GM21515 (cell line): ENCODE data around the gene CD34.
"Not testable (repeated sequence)": the region's sequence is repeated elsewhere in the genome, so short reads cannot be mapped to it uniquely, and the experiment has no call there.

Experiments
- ATAC-seq: cut with Tn5 transposase; IDR thresholded peaks from one replicate; pipeline ENCODE4 v1.9.1; 2021; ENCODE audit not compliant: unreplicated experiment

The CD34 gene

GRCh38 chr1:207877914-207878313, 33.0 kb downstream of the CD34 start:
- not testable (repeated sequence) for ATAC-seq

DNA sequence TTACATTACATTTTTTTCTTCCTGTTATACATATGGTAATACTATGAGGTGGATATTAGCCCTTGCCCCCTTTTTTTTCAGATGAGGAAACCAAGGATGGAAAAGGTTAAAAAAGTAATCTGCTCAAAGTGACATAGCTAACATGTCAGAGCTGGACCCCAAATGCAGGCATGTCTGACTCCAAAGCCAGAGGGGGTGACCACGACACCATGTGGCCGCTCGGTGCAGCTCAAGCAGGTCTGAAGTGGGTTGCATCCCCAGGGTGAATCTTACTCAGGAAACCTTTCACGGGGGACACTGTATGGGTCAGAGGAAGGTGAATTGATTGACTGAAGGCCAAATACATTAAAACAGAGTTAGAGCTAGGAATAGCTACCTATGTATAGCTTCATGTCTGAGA, 34.8 kb downstream of the CD34 start:
- ATAC-seq: no peak

GRCh38 chr1:207875532-207875931, 35.4 kb downstream of the CD34 start:
- no peak for ATAC-seq

- ATAC-seq: no peak
These were observed 37.7 kb downstream of the CD34 start for GRCh38 chr1:207873055-207873890.

DNA sequence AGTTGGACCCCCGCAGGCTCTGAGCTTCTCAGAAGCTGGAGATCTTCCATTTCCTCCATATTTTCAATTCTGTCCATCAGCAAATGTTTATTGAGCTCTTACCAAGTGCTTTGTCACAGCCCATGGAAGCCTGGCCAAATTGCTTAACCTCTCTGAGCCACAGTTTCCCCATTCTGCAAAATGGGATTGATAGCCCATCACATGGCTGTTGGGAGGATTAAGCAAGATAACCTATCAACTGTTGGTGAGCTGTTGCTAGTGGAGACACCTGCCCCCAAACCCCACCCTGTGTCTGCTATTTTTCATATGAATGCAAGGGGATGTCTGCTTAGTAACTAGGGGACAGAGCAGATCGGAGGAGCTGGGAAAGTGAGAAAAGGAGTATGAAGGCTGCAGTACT, 38.3 kb downstream of the CD34 start:
- ATAC-seq: no peak

- ATAC-seq: no peak
These were observed 39.7 kb downstream of the CD34 start for GRCh38 chr1:207871117-207871649.

- ATAC-seq: no peak
These were observed 40.5 kb downstream of the CD34 start for GRCh38 chr1:207870306-207871031.

DNA sequence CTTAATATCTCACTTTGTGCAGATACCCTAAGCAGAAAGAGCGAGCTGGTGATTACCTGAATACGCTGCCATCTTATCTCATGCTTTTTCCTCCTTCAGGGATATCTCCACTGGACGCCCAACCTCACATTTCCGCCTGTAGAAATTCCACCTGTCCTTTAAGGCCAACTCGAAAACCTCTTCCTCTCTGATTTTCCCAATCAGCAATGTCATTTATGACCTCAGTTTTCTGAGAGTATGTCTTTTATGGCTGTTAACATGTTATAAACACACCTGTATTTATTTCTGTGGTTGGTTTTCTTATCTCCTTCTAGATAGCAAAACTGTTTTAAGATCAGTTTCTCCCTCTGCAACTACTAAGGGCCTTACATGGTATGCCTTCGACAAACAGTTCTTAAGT, 41.1 kb downstream of the CD34 start:
- ATAC-seq: no peak

- peak; percentile 67 for ATAC-seq
These were observed 41.9 kb downstream of the CD34 start for GRCh38 chr1:207868774-207869721.

DNA sequence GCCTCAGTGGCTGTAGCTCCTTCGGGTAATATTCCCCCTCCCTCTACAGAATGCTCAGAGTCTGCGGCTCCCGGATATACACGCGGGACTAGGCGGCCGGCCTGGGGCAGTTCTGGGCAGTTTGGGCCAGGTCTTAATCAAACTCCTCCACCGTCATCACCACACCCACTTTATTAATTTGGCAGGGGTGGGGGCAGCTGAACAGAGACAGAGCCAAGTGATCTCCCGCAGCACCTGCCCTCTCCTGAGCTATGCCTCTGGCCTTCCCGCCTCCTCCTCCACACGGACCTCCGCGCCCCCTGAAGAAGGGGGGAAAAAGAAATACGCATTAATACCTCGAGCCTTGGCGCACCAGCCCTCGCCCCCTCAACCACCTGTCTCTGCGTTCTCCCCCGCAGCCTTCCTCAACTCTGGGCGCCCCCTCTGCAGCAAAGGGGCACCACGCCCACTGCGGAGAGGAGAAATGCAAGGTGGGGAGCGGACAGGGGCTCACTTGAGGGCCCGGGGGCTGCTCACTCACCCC, 42.6 kb downstream of the CD34 start:
- ATAC-seq: peak; percentile 5

GRCh38 chr1:207867136-207868109, 43.5 kb downstream of the CD34 start:
- no peak for ATAC-seq

DNA sequence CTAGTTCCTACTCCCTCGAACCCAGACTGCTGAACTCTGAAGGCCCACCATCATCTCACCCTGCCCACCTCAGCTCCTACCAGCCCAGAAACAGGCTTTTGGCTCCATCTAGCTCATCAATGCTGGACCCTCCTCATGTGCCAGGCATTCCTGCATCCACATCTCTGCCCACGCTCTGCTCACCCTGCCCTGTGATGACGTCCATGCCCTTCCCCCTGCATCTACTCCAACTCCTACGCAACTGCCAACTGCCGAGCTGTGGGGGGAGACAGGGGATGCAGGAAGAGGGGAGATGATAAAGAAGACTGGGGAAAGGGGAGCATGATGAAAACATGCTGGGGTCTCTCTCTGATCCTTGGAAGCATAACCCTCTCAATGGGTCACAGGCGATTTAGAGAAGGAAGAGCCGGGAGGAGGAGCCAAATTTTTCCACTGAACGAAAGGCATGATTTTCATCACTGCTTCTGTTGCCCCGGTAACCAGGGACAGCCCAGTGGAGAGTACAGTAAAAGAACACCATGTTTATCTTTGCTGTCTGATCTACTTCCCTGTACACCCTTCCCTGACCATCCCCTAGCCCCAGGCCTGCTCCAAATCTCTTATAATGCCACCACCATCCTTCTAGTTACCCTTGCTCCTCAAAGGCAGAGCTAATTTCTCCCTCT, 44.3 kb downstream of the CD34 start:
- ATAC-seq: no peak

- peak; percentile 41 for ATAC-seq
These were observed 46.9 kb downstream of the CD34 start for GRCh38 chr1:207863893-207864535.

DNA sequence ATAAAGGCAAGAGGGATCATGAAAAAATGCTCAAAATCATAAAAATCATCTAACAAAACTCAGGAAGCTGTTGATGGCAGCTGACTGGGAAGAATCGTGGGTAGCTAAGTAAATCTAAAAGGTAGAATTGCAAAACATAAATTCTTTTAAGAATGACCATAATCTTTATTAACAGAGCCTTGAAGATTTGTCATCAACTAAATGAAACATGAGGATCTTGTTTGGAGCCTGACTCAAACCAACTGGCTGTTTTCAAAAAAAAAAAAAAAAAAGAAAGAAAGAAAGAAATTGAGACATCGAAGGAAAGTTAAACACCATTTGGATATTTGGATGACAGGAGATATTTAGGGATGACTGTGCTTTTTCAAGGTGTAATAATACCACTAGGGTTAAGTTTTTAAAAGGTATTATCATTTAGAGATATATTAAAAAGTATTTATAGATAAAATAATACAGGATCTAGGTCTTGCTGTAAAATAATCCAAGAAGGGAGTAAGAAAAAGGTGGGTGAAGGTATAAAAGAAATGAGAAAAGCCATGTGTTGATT, 48.6 kb downstream of the CD34 start:
- no peak for ATAC-seq

DNA sequence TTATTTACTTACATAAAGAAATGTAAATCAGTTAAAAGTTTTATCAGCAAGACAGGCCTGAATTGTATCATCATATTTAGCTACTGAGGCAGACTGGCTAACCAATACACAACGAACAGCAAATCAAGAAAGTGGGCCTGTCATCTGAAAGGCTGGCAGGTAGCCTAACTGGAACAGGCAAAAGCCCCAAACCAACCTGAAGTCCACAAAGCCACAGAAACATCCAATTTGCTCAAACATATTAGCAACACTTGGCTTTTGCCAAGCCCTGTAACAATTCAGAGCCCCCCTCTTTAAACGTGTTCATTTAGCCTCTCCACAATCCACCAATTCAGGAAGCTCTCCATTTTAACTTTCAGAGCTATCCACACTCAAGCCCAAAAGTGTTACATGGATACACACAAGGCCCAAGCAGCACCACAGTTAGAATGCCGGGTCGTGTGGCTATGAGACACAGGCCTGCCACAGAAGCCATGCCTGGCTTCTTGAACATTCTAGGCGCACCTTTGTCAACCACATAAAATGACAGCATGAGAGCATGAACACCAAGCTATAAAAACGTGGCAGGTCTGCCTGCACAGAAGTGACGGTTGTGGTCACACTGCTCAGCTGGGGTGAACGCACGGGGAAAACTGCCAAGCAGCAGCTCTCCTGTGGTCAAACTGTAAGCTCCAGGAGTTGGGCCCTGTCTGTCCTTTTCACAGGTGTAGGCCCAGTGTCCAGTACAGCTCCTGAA, 49.3 kb downstream of the CD34 start:
- no peak for ATAC-seq

DNA sequence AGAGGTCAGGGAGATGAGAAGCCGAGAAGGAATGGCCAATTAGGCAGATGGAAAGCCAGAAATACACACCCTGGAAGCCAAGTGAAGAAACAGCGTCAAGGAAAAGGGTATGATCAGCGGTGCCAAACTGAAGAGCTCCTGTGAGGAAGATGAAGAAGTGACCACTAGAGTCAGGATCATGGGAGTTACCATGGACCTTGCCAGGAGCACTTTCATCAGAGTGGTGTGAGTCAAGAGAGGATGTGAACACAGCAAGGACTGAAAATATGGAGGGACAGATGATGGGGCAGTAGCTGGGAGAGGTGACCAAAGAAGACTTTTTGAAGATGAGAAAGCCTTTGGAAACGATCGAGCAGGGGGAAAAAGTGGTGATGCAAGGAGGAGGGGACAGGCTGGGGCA, 50.4 kb downstream of the CD34 start:
- no peak for ATAC-seq

DNA sequence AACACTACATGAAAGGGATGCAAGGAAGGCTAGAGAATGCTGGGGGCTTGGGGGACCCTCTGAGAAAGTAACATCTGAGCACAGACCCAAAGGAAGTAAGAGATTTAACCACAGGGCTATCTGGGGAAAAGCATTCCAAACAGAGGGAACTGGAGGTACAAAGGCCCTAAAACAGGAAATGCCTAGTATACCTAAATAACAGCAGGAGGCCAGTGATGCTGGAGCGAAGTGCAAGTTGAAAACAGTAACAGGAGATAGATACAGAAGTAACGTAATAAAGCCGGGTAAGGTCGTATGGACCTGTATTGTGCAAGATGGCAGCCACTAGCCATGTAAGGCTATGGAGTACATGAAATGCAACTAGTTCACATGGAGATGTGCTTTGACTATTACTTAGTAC, 52.1 kb downstream of the CD34 start:
- no peak for ATAC-seq

- no peak for ATAC-seq
These were observed 52.6 kb downstream of the CD34 start for GRCh38 chr1:207858281-207858680.
